Body of pancreas (tissue), 4 donors: ENCODE data around the gene NUDT3. TPM values are rescaled to one million over a fixed set of nuclear protein-coding genes. Genes with fewer than 3 reads are reported as not detected.

Experiments used
- ATAC-seq: fragments of 150-250 bp; one replicate; pipeline ENCODE4 v1.9.1; 2016
- DNase-seq, 4 donors: peaks; one replicate each; pipeline ENCODE4 v3.0.0-alpha.2; 2019
- H3K27ac ChIP-seq, 4 donors: fragments of 200-600 bp; sonication (generic); 1 replicate in 3 of 4; 2 replicates in 1 of 4; pipeline versions ENCODE4 v1.5.1 to v1.6.1; 2016 to 2019; ENCODE audit warnings: mild to moderate bottlenecking in 1 of 4, mixed read lengths in 1 of 4, moderate library complexity in 1 of 4
- H3K27me3 ChIP-seq, 2 donors: fragments of 200-600 bp; sonication (generic); one replicate each; pipeline ENCODE4 v1.6.0; 2016; ENCODE audit warnings: mild to moderate bottlenecking in 1 of 2
- H3K36me3 ChIP-seq, 2 donors: fragments of 200-600 bp; sonication (generic); replicated peaks in 1 of 2; 2 replicates each; pipeline ENCODE4 v1.5.1; 2016; ENCODE audit warnings: low read depth in 2 of 2; ENCODE audit not compliant: insufficient read depth in 1 of 2
- H3K4me1 ChIP-seq: fragments of 200-600 bp; sonication (generic); one replicate; pipeline ENCODE4 v1.6.0; 2016
- H3K4me3 ChIP-seq, 2 donors: fragments of 200-600 bp; sonication (generic); 1 replicate in 1 of 2; 2 replicates in 1 of 2; pipeline ENCODE4 v1.5.1; 2016 to 2019
- H3K9me3 ChIP-seq, 3 donors: fragments of 200-600 bp; sonication (generic); 1 replicate in 2 of 3; 2 replicates in 1 of 3; pipeline ENCODE4 v1.5.1; 2016
- CTCF ChIP-seq, 7 experiments: fragments of 450-650 bp in 4 of 7; fragments of 200-600 bp in 3 of 7; sonication (generic) in 3 of 7; IDR thresholded peaks; one replicate each; pipeline ENCODE4 v1.5.1; 2016 to 2019; ENCODE audit warnings: antibody characterized with exemption in 7 of 7
- POLR2A ChIP-seq, 3 donors: fragments of 450-650 bp; IDR thresholded peaks; one replicate each; pipeline ENCODE4 v1.6.1; 2016; ENCODE audit warnings: antibody characterized with exemption in 3 of 3, mild to moderate bottlenecking in 2 of 3
- WGBS, 2 donors: methylation state at CpG; one replicate each; pipeline ENCODE4 v1.1.5; 2017; 5-methylcytosine and 5-hydroxymethylcytosine counted together
- intact Hi-C: fragments of 100-400 bp; cut with DNase I; formaldehyde crosslinking; loops from one replicate; pipeline ENCODE4 v1.15.1; 2023
- total RNA-seq, 2 donors: library from RNA; depleted of rRNA; stranded (reverse); fragments of >200 nt; gene quantifications; one replicate each; pipeline ENCODE4 v1.1.0, GENCODE V29; 2016

The NUDT3 gene
- total RNA-seq, 2 donors from 2014 or later, result 14.2 to 22.1 TPM

- DNase-seq (no peak), ATAC-seq (no peak)
- no peaks in the 10 kb centered on the region for H3K9me3 ChIP-seq
- H3K27ac ChIP-seq, result peak overlapping the region in 3 of 4 donors; percentile 70 to 91 (median 86)
- 57 to 64% methylated on average over 17 to 19 of the region's 19 CpGs for WGBS, 2 donors
- peaks cover 7 to 36% of the 10 kb centered on the region in 2 donors for H3K36me3 ChIP-seq
- TF ChIP-seq CTCF (IDR thresholded peaks at IDR 0.05), result no peak
- TF ChIP-seq POLR2A (IDR thresholded peaks at IDR 0.05), result no peak
- H3K27me3 ChIP-seq, result no peaks in the 10 kb centered on the region
- H3K4me1 ChIP-seq, result peaks cover 21% of the 10 kb centered on the region
- peak overlapping the region; percentile 60 to 74 for H3K4me3 ChIP-seq
- intact Hi-C loops, result no loop called here
Measured at GRCh38 chr6:34424200-34425131, 32.0 kb upstream of the NUDT3 start.

- intact Hi-C loops, result no loop called here
Measured at GRCh38 chr6:34423254-34423653, 30.8 kb upstream of the NUDT3 start.

GRCh38 chr6:34418367-34418766, 25.9 kb upstream of the NUDT3 start:
- intact Hi-C loops, result no loop called here
- peaks cover 7 to 44% of the 10 kb centered on the region in 2 donors for H3K36me3 ChIP-seq

More at GRCh38 chr6:34423254-34423653, 30.8 kb upstream of the NUDT3 start:
- H3K27me3 ChIP-seq, result no peaks in the 10 kb centered on the region
- H3K4me3 ChIP-seq, result no peak overlapping the region
- peaks cover 21% of the 10 kb centered on the region for H3K4me1 ChIP-seq
- peaks cover 7 to 41% of the 10 kb centered on the region in 2 donors for H3K36me3 ChIP-seq
- no peak overlapping the region for H3K27ac ChIP-seq
- DNase-seq, result no peak
- WGBS, 2 donors, result 91% methylated on average over 5 of the region's 5 CpGs
- no peaks in the 10 kb centered on the region for H3K9me3 ChIP-seq
- TF ChIP-seq POLR2A (IDR thresholded peaks at IDR 0.05), result no peak
- no peak for TF ChIP-seq CTCF (IDR thresholded peaks at IDR 0.05)
- ATAC-seq, result no peak

GRCh38 chr6:34416877-34417371, 24.5 kb upstream of the NUDT3 start:
- Histone ChIP-seq H3K27me3 (no peaks in the 10 kb centered on the region), H3K9me3 (no peaks in the 10 kb centered on the region), H3K27ac (no peak overlapping the region), H3K4me1 (peaks cover 14% of the 10 kb centered on the region), H3K36me3 (peaks cover 7 to 31% of the 10 kb centered on the region in 2 donors), H3K4me3 (no peak overlapping the region)
- ATAC-seq (no peak), DNase-seq (no peak)
- intact Hi-C loops, result no loop called here
- TF ChIP-seq POLR2A (IDR thresholded peaks at IDR 0.05) (no peak), CTCF (IDR thresholded peaks at IDR 0.05) (no peak)
- 58 to 73% methylated on average over 7 of the region's 7 CpGs for WGBS, 2 donors

More at GRCh38 chr6:34418367-34418766, 25.9 kb upstream of the NUDT3 start:
- Histone ChIP-seq H3K27ac (no peak overlapping the region), H3K4me1 (peaks cover 14% of the 10 kb centered on the region), H3K9me3 (no peaks in the 10 kb centered on the region), H3K27me3 (no peaks in the 10 kb centered on the region), H3K4me3 (no peak overlapping the region)
- ATAC-seq (no peak), DNase-seq (no peak)
- WGBS, 2 donors, result 62 to 65% methylated on average over 5 of the region's 5 CpGs
- no peak for TF ChIP-seq POLR2A (IDR thresholded peaks at IDR 0.05)
- TF ChIP-seq CTCF (IDR thresholded peaks at IDR 0.05), result no peak
